Hepatocyte (in vitro differentiated cells): ENCODE measurements around the gene CDC23. TPM values are rescaled to one million over a fixed set of nuclear protein-coding genes. Genes with fewer than 3 reads are reported as not detected.

ENCODE experiments used
- DNase-seq: peaks from one replicate; pipeline ENCODE4 v3.0.0-alpha.2; 2016; ENCODE audit warnings: low spot score
- H2AFZ ChIP-seq: fragments of 200-600 bp; sonication (generic); 2 replicates; pipeline ENCODE4 v1.6.0; 2016; ENCODE audit warnings: antibody characterized with exemption, mild to moderate bottlenecking
- H3K27ac ChIP-seq: fragments of 200-600 bp; sonication (generic); 2 replicates; pipeline ENCODE4 v1.5.1; 2016; ENCODE audit warnings: mild to moderate bottlenecking
- H3K27me3 ChIP-seq: fragments of 200-600 bp; sonication (generic); 2 replicates; pipeline ENCODE4 v1.6.1; 2016
- H3K36me3 ChIP-seq: fragments of 200-600 bp; sonication (generic); replicated peaks from 2 replicates; pipeline ENCODE4 v1.5.1; 2016; ENCODE audit warnings: low read depth; ENCODE audit not compliant: insufficient read depth
- H3K4me1 ChIP-seq: fragments of 200-600 bp; sonication (generic); 2 replicates; pipeline ENCODE4 v1.5.1; 2016; ENCODE audit warnings: mild to moderate bottlenecking, moderate library complexity; ENCODE audit not compliant: insufficient read depth
- H3K4me2 ChIP-seq: fragments of 200-600 bp; sonication (generic); 2 replicates; pipeline ENCODE4 v1.6.0; 2016
- H3K4me3 ChIP-seq: fragments of 200-600 bp; sonication (generic); 2 replicates; pipeline ENCODE4 v1.5.1; 2016; ENCODE audit warnings: mild to moderate bottlenecking
- H3K79me2 ChIP-seq: fragments of 200-600 bp; sonication (generic); 2 replicates; pipeline ENCODE4 v1.6.0; 2017; ENCODE audit warnings: mild to moderate bottlenecking
- H3K9me2 ChIP-seq: fragments of 200-600 bp; sonication (generic); replicated peaks from 2 replicates; pipeline ENCODE4 v1.6.0; 2017; ENCODE audit warnings: mild to moderate bottlenecking; ENCODE audit not compliant: insufficient read depth
- H3K9me3 ChIP-seq: fragments of 200-600 bp; sonication (generic); 2 replicates; pipeline ENCODE4 v1.5.1; 2016; ENCODE audit warnings: low read depth, mild to moderate bottlenecking
- H4K20me1 ChIP-seq: fragments of 200-600 bp; sonication (generic); 2 replicates; pipeline ENCODE4 v1.6.0; 2016; ENCODE audit warnings: mild to moderate bottlenecking; ENCODE audit not compliant: insufficient read depth, poor library complexity, severe bottlenecking
- CTCF ChIP-seq: fragments of 200-600 bp; sonication (generic); IDR thresholded peaks from 2 replicates; pipeline ENCODE4 v1.5.1; 2016; ENCODE audit warnings: antibody characterized with exemption, mild to moderate bottlenecking; ENCODE audit not compliant: poor library complexity
- EZH2 ChIP-seq: fragments of 200-600 bp; sonication (generic); IDR thresholded peaks from 2 replicates; pipeline ENCODE4 v1.6.1; 2016; ENCODE audit warnings: antibody characterized with exemption, mild to moderate bottlenecking, borderline replicate concordance
- EZH2phosphoT487 ChIP-seq: fragments of 200-600 bp; sonication (generic); IDR thresholded peaks from one replicate; pipeline ENCODE4 v1.6.1; 2018; ENCODE audit warnings: antibody characterized with exemption, mild to moderate bottlenecking, low read depth, moderate library complexity; ENCODE audit not compliant: unreplicated experiment, severe bottlenecking
- WGBS: methylation state at CpG from one replicate; pipeline ENCODE4 v1.1.6; 2016; ENCODE audit warnings: low lambda C conversion rate; ENCODE audit errors: missing lambda C conversion rate; 5-methylcytosine and 5-hydroxymethylcytosine counted together
- polyA plus RNA-seq: library from polyadenylated mRNA; unstranded; fragments of >200 nt; fragmentation: Nextera tagmentation; extraction: Ambion mirVana; gene quantifications from 2 replicates; pipeline ENCODE4 v1.2.1, GENCODE V29; 2016
- total RNA-seq: library from RNA; depleted of rRNA; stranded (reverse); fragments of >200 nt; gene quantifications from 2 replicates; pipeline ENCODE4 v1.2.3, GENCODE V29; 2014

Gene CDC23
- total and polyA plus RNA-seq, 2 experiments from 2014 or later, result 33.2 to 35.0 TPM

GRCh38 chr5:138192826-138193225, 20.3 kb downstream of the CDC23 start:
- no peak for TF ChIP-seq EZH2phosphoT487
- TF ChIP-seq EZH2, result no peak
- TF ChIP-seq CTCF, result no peak

GRCh38 chr5:138188626-138189025, 24.5 kb downstream of the CDC23 start:
- WGBS, result 84% methylated on average over 3 of the region's 3 CpGs
- H3K9me2 ChIP-seq, result no peaks in the 10 kb centered on the region
- no peak overlapping the region for H3K4me2 ChIP-seq
- no peak overlapping the region for H3K4me3 ChIP-seq
- no peak overlapping the region for H3K27ac ChIP-seq
- H3K4me1 ChIP-seq, result no peaks in the 10 kb centered on the region
- no peaks in the 10 kb centered on the region for H3K79me2 ChIP-seq
- no peaks in the 10 kb centered on the region for H3K36me3 ChIP-seq
- TF ChIP-seq EZH2 (no peak), EZH2phosphoT487 (no peak), CTCF (no peak)
- DNase-seq, result no peak
- H3K9me3 ChIP-seq, result no peaks in the 10 kb centered on the region
- no peaks in the 10 kb centered on the region for H4K20me1 ChIP-seq
- H3K27me3 ChIP-seq, result no peaks in the 10 kb centered on the region
- H2AFZ ChIP-seq, result no peak overlapping the region

More at GRCh38 chr5:138192826-138193225, 20.3 kb downstream of the CDC23 start:
- Histone ChIP-seq H3K36me3 (no peaks in the 10 kb centered on the region), H3K79me2 (no peaks in the 10 kb centered on the region), H3K4me1 (no peaks in the 10 kb centered on the region), H3K9me3 (no peaks in the 10 kb centered on the region), H3K4me3 (no peak overlapping the region), H4K20me1 (no peaks in the 10 kb centered on the region), H3K27me3 (no peaks in the 10 kb centered on the region), H2AFZ (no peak overlapping the region), H3K9me2 (no peaks in the 10 kb centered on the region), H3K4me2 (no peak overlapping the region), H3K27ac (no peak overlapping the region)
- WGBS, result 97% methylated on average over 3 of the region's 3 CpGs
- DNase-seq, result no peak

GRCh38 chr5:138186002-138186447, 27.1 kb downstream of the CDC23 start:
- Histone ChIP-seq H3K4me2 (no peak overlapping the region), H3K9me3 (no peaks in the 10 kb centered on the region), H3K27ac (no peak overlapping the region), H3K4me1 (no peaks in the 10 kb centered on the region), H3K4me3 (no peak overlapping the region), H2AFZ (no peak overlapping the region), H3K36me3 (no peaks in the 10 kb centered on the region), H3K9me2 (no peaks in the 10 kb centered on the region), H3K27me3 (no peaks in the 10 kb centered on the region), H4K20me1 (no peaks in the 10 kb centered on the region), H3K79me2 (peaks cover 3% of the 10 kb centered on the region)
- DNase-seq, result no peak
- WGBS, result 95% methylated on average over 2 of the region's 2 CpGs
- TF ChIP-seq EZH2phosphoT487 (no peak), EZH2 (no peak), CTCF (no peak)

GRCh38 chr5:138182808-138183207, 30.3 kb downstream of the CDC23 start:
- 94% methylated on average over 6 of the region's 6 CpGs for WGBS
- H3K27me3 ChIP-seq, result no peaks in the 10 kb centered on the region
- H2AFZ ChIP-seq, result no peak overlapping the region
- H3K4me1 ChIP-seq, result peaks cover 5% of the 10 kb centered on the region
- DNase-seq, result no peak
- H3K36me3 ChIP-seq, result no peaks in the 10 kb centered on the region
- TF ChIP-seq CTCF (no peak), EZH2 (no peak), EZH2phosphoT487 (no peak)
- H3K79me2 ChIP-seq, result peaks cover 17% of the 10 kb centered on the region
- H3K4me2 ChIP-seq, result no peak overlapping the region
- no peaks in the 10 kb centered on the region for H3K9me3 ChIP-seq
- H3K9me2 ChIP-seq, result no peaks in the 10 kb centered on the region
- no peak overlapping the region for H3K4me3 ChIP-seq
- H4K20me1 ChIP-seq, result no peaks in the 10 kb centered on the region
- H3K27ac ChIP-seq, result no peak overlapping the region
